Prostate gland (tissue), 2 donors: ENCODE data around the gene SH2D6. TPM values are rescaled to one million over a fixed set of nuclear protein-coding genes. Genes with fewer than 3 reads are reported as not detected.
"Not testable (repeated sequence)": the region's sequence is repeated elsewhere in the genome, so short reads cannot be mapped to it uniquely, and the experiment has no call there.

Experiments
- DNase-seq: peaks from one replicate; pipeline ENCODE4 v3.0.0-alpha.2; 2019; ENCODE audit warnings: low spot score
- H3K27ac ChIP-seq, 2 donors: fragments of 200-600 bp; sonication (generic); 2 replicates each; pipeline ENCODE4 v1.5.1; 2017 to 2019
- H3K27me3 ChIP-seq: fragments of 200-600 bp; sonication (generic); replicated peaks from 2 replicates; pipeline ENCODE4 v1.5.1; 2019; ENCODE audit not compliant: insufficient read depth
- H3K36me3 ChIP-seq, 2 donors: fragments of 200-600 bp; sonication (generic); 1 replicate in 1 of 2; 2 replicates in 1 of 2; pipeline versions ENCODE4 v1.5.1 to v1.8.1; 2017 to 2019
- H3K4me1 ChIP-seq: fragments of 200-600 bp; sonication (generic); replicated peaks from 2 replicates; pipeline ENCODE4 v1.5.1; 2019
- H3K4me3 ChIP-seq, 2 donors: fragments of 200-600 bp; sonication (generic); 2 replicates each; pipeline ENCODE4 v1.5.1; 2017 to 2019
- H3K9me3 ChIP-seq: fragments of 200-600 bp; sonication (generic); 2 replicates; pipeline ENCODE4 v1.5.1; 2017
- POLR2A ChIP-seq: fragments of 450-650 bp; IDR thresholded peaks from one replicate; pipeline ENCODE4 v1.6.1; 2016; ENCODE audit warnings: antibody characterized with exemption, mild to moderate bottlenecking
- POLR2AphosphoS5 ChIP-seq: sonication (generic); formaldehyde crosslinking; IDR thresholded peaks from one replicate; pipeline ENCODE4 v1.6.1; 2017; ENCODE audit warnings: antibody characterized with exemption
- WGBS: methylation state at CpG from one replicate; pipeline ENCODE4 v1.1.5; 2018; 5-methylcytosine and 5-hydroxymethylcytosine counted together
- intact Hi-C: fragments of 100-400 bp; cut with DNase I; formaldehyde crosslinking; loops from one replicate; pipeline ENCODE4 v1.14.2; 2022
- total RNA-seq, 2 donors: library from RNA; depleted of rRNA; stranded (reverse); fragments of >200 nt; gene quantifications; one replicate each; pipeline ENCODE4 v1.1.0, GENCODE V29; 2016
- TF ChIP-seq, protein P1 (sequence below), 4 experiments: fragments of 200-600 bp in 2 of 4; fragments of 450-650 bp in 2 of 4; sonication (generic) in 2 of 4; IDR thresholded peaks; 1 replicate in 3 of 4; 2 replicates in 1 of 4; pipeline ENCODE4 v1.5.1; 2016 to 2019; ENCODE audit warnings: antibody characterized with exemption in 4 of 4, mild to moderate bottlenecking in 2 of 4, moderate library complexity in 2 of 4

Gene SH2D6
- total RNA-seq, 2 donors from 2014 or later = 0.23 to 1.8 TPM

DNA sequence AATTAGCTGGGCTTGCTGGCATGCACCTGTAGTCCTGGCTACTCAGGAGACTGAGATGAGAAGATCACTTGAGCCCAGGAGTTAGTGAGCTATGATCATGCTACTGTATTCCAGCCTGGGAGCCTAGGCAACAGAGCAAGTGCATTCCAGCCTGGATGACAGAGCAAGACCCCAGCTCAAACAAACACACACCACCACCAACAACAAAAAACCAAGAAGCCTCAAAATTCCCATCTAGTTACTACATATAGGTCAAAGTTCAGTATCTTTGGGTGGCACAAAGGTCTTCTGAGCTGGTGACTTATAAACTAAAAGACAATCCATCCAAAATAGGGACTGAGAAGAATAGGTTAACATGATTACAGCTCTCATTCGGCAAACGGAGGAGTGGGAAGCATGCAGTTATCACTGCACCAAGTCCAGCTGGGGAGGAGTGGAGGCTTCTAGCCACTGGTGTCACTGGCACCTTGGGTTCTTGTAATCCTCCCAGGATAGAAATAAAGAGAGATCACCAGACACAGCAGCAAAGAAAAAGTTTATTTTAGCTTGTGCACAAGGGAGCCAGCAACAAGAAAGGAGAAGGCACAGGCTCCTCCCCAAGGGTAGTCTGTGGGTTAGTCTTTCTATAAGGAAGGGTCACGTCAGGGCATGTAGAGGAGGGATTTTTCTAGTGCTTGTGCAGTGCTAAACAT is 57.4 kb downstream of the SH2D6 start:
- no peaks in the 10 kb centered on the region for H3K9me3 ChIP-seq
- TF ChIP-seq POLR2AphosphoS5 = no peak
- TF ChIP-seq, protein P1, sequence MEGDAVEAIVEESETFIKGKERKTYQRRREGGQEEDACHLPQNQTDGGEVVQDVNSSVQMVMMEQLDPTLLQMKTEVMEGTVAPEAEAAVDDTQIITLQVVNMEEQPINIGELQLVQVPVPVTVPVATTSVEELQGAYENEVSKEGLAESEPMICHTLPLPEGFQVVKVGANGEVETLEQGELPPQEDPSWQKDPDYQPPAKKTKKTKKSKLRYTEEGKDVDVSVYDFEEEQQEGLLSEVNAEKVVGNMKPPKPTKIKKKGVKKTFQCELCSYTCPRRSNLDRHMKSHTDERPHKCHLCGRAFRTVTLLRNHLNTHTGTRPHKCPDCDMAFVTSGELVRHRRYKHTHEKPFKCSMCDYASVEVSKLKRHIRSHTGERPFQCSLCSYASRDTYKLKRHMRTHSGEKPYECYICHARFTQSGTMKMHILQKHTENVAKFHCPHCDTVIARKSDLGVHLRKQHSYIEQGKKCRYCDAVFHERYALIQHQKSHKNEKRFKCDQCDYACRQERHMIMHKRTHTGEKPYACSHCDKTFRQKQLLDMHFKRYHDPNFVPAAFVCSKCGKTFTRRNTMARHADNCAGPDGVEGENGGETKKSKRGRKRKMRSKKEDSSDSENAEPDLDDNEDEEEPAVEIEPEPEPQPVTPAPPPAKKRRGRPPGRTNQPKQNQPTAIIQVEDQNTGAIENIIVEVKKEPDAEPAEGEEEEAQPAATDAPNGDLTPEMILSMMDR (IDR thresholded peaks at IDR 0.05) = no peak
- no peak for TF ChIP-seq POLR2A
- no peak overlapping the region for H3K4me3 ChIP-seq
- DNase-seq = no peak
- H3K27ac ChIP-seq = no peak overlapping the region
- 58% methylated on average over 3 of the region's 3 CpGs for WGBS
- intact Hi-C loops = no loop called here
- no peaks in the 10 kb centered on the region for H3K4me1 ChIP-seq
- no peaks in the 10 kb centered on the region for H3K36me3 ChIP-seq
- no peaks in the 10 kb centered on the region for H3K27me3 ChIP-seq

DNA sequence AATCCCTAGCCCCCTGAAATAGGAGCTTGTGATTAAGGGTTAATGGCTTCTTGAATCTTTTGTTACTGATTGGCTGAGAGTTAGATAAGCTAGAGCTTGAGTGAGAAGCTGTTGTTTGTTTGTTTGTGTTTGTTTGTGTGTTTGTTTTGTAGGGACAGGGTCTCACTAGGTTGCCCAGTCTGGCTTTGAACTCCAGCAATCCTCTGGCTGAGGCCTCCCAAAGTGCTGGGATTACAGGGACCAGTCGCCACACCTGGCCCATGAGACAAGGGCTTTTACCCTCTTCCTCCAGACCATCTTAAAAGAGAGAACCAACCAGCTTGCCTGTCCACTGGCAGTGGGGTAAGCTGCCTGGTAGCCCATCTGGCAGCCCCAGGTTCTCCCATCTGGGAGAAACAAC is 58.1 kb downstream of the SH2D6 start:
- intact Hi-C loops = no loop called here
- DNase-seq = no peak
- 67% methylated on average over 1 of the region's 1 CpG for WGBS
- no peaks in the 10 kb centered on the region for H3K36me3 ChIP-seq
- H3K27ac ChIP-seq = no peak overlapping the region
- H3K9me3 ChIP-seq = no peaks in the 10 kb centered on the region
- H3K4me1 ChIP-seq = no peaks in the 10 kb centered on the region
- H3K27me3 ChIP-seq = no peaks in the 10 kb centered on the region
- TF ChIP-seq, protein P1 (IDR thresholded peaks at IDR 0.05) = no peak
- no peak overlapping the region for H3K4me3 ChIP-seq

DNA sequence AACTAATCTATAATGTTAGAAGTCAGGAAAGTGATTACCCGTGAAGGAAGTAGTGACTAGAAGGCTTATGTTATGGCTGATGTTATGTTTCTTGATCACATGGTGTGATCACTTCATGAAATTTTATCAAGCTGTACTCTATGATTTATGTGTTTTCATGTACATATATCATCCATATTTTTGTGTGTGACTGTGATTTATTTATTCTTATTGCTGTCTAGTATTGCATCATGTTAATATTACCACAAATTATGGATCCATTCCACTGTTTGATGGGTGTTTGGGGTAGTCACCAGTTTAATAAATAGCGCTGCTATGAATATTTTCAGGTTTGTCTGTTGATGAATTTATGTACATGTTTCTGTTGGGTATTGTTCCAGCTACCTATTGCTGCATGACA is 59.4 kb downstream of the SH2D6 start:
- Histone ChIP-seq H3K4me1 (no peaks in the 10 kb centered on the region), H3K9me3 (no peaks in the 10 kb centered on the region), H3K4me3 (no peak overlapping the region), H3K27ac (no peak overlapping the region), H3K36me3 (no peaks in the 10 kb centered on the region), H3K27me3 (no peaks in the 10 kb centered on the region)
- intact Hi-C loops = no loop called here
- DNase-seq = no peak
- TF ChIP-seq, protein P1 (IDR thresholded peaks at IDR 0.05) = no peak
- TF ChIP-seq POLR2AphosphoS5 = no peak
- WGBS = 89% methylated on average over 2 of the region's 2 CpGs

DNA sequence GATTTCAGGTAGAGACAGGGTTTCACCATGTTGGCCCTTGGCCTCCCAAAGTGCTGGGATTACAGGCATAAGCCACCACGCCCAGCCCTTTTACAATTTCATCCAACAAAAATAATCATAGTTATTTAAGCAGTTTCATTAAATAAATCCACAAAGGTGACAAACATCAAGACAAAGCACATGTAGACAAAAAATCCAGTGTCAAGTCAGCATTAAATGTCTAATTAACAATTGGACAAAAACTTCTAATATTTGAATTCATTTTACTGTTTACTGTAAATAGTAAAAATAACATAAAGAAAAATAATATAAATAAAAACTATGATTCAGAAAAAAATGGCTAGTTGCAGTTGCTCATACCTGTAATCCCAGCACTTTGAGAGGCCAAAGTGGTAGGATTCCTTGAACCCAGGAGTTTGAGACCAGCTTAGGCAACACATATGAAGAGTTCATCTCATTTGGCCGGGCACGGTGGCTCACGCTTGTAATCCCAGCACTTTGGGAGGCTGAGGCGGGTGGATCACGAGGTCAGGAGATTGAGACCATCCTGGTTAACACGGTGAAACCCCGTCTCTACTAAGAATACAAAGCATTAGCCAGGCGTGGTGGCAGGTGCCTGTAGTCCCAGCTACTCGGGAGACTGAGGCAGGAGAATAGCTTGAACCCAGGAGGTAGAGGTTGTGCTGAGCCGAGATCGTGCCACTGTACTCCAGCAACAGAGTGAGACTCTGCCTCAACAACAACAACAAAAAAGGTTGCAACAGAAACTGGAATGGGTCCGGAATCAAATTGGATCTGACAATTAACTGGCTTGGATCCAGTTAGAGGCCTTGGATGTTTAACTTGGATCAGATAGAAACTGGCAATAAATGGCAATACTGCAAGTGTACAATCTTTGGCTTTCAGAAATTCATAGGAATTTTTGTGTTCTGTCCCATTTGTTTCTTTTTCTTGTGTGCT is 63.6 kb downstream of the SH2D6 start:
- H3K9me3 ChIP-seq = no peaks in the 10 kb centered on the region
- WGBS = 77% methylated on average over 13 of the region's 13 CpGs
- no peaks in the 10 kb centered on the region for H3K27me3 ChIP-seq
- no peaks in the 10 kb centered on the region for H3K36me3 ChIP-seq
- no peak for DNase-seq
- H3K4me3 ChIP-seq = no peak overlapping the region
- H3K27ac ChIP-seq = no peak overlapping the region
- no peaks in the 10 kb centered on the region for H3K4me1 ChIP-seq
- TF ChIP-seq, protein P1 (IDR thresholded peaks at IDR 0.05) = no peak
- TF ChIP-seq POLR2AphosphoS5 = no peak
- no peak for TF ChIP-seq POLR2A
- intact Hi-C loops = no loop called here

DNA sequence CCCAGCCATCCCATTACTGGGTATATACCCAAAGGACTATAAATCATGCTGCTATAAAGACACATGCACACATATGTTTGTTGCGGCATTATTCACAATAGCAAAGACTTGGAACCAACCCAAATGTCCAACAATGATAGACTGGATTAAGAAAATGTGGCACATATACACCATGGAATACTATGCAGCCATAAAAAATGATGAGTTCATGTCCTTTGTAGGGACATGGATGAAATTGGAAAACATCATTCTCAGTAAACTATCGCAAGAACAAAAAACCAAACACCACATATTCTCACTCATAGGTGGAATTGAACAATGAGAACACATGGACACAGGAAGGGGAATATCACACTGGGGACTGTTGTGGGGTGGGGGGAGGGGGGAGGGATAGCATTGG is 66.1 kb downstream of the SH2D6 start:
- WGBS = 100% methylated on average over 1 of the region's 2 CpGs
- H3K27ac ChIP-seq, H3K36me3 ChIP-seq, H3K27me3 ChIP-seq, intact Hi-C loops, H3K4me3 ChIP-seq, H3K9me3 ChIP-seq, DNase-seq, H3K4me1 ChIP-seq: not testable (repeated sequence)
